Bone marrow (tissue), 2 donors: ENCODE data around the gene GPANK1.

ENCODE experiments used
- DNase-seq, 2 donors: peaks; one replicate each; lab custom pipeline; 2025; lab: John Stamatoyannopoulos, UW

The GPANK1 gene

DNA sequence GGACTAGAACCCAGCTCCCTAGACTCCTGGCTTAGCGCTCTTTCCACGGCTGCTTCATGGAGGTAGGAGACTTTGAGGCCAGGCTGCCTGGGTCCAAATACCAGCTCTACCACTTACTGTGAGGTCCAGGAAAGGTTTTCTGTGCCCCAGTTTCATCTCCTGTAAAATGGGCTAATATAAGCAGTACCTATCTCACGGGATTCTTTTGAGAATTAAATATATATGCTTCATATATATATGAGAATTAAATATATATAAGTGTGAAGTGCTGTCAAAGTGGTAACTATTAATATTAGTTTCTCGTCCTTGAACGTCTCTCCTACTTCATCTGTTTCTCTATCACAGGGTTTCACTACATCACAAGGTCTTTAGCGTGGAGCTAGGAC is 26.3 kb upstream of the GPANK1 start:
- DNase-seq = no peak

DNA sequence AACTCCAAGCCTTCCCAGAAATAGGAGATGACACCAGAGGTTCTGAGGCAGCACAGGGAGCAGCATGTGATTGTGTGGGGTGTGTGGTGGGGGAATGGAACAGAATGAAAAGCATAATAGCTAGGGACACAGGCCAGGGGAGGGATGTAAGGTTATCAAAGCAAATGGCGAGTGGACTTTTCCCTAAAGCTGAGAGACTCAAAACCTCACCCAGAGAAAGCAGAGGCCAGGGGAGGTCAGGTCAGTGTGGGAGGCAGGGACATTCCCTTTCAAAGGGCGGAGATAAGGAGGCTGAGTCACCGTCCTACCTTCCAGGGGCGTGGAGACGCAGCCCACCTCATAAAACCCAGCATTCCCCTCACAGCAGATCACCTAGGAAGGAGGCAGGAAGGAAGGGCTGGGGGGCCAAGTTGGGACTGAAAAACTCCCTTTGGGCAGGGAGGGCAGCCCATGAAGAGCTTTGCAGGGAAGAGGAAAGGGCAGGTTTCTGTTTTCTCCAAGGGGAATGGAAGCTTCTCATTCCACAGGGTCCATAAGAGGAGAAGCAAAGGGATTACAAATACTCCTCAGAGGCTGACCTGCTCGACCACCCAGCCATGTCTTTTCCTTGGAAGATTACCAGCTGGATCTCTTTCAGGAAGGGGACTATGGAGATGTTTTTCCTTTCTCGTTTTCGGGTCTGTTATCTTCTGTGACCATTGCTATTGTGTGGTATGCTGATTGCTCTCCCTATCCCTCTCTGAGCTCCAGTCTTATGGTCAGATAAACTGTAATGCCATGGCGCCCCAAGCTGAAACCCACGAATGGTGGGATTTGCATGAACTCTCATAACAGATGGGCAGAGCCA is 25.7 kb upstream of the GPANK1 start:
- DNase-seq = no peak

DNA sequence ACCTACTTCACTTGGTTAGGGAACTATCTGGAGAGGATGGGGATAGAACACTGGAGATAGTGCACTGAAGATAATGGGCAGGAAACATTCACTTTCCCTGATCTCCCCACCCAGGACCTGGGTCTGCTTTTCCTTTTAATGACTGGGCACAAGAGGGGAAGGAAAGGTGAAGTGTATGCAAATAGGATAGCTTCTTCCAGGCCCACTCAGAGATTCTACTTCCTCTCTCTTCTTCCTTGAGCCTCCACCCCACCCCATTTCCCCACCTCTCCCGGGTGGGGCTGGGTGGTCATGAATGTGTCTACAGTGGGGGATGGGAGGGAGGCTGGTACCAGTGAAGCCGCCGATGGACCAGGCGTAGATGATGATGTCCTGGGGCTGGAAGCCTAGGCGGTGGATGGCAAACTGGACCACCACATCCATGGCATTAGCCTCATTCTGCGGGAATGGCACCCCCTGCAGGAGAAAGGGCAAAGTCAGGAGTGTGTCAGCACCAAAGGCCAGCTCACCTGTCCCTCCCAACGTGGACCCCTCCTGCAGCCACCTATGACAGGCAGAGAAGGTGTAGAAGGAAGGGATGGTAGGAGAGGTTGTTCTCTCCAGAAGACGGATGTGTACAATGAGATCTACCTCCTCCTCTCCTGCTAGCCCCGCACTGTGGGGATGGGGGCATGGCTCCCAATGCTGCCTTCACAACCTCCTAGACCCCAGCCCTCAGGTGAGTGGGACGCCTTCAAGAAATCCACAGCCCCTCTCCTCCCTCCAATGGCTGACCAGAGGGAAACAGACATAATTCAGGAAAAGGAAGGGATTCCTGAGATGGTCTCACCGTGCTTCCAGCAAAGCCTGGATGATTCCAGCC is 24.7 kb upstream of the GPANK1 start:
- DNase-seq = no peak

DNA sequence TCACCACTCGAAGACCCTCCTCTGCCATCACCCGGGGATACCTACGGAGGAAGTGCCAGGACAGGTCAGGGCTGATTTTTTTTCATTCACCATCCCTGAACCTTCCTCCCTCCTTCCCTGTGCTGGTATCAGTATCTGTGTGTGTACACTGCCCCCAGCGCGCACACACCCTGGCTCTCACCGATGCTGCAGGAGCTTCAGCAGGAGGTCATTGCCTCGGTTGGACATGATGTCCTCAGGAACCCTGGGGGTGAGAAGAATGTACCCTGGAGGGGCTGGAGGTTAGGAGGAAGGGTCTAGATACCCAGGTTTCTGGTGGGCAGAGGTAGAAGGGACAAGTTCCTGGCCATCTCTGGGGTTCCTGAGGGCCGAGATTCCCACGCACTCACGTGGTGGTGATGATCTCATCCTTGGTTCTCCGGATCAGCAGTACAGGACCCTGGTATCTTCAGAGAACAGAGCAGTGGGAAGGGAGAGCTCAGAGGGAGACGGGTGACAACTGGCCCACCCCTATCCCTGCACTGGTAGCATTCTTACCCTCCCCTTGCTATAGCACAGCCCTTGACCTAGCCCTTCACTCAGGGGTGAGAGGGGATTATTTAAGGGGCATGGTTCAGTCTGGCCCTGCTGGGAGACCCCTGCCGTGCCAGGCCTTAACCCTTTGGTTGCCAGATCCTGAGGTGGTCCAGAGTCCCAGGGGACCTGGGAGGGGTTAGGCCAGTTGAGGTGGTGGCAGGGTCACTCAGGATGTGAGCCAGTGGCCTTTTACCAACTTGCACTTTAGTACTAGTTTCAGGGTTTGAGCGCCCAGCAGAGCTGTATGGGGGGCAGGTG is 23.3 kb upstream of the GPANK1 start:
- DNase-seq = no peak

DNA sequence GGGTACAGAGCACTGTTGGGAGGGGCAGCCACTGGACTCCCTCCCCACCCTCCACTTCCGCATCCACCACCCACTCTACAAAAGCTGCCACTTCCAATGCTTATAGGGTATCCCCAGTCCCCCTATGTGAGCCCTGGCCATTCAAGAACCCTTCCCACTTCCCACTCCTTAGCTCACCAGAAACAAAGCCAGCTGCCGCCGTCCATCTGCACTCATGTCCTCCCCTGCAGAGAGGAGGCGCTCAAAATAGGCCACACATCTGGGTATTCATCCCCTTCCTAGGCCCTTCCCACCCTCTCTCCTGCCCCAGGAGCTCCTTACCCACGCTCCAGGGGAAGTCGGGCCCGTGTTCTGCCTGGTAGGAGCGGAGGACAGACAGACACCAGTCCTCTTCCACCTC is 22.5 kb upstream of the GPANK1 start:
- DNase-seq = no peak

DNA sequence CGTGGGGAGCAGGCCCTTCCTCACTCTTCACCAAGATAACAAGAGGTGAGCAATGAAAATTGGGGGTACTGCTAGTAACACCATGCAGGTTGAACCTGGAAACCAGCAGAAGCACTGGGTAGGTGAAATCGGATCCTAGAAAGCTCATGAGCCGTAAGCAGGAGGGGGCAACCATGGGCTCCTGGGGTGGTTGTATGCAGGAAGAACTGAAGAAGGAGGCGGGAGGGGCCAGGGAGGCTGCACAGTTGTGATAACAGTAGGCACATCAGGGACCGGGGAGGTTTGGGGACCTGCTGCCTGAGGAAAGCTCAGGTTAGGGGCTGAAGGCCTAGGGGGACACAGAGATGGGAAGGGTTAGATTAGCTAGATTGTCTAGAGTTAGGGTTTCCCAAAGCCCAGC is 21.7 kb upstream of the GPANK1 start:
- no peak for DNase-seq

DNA sequence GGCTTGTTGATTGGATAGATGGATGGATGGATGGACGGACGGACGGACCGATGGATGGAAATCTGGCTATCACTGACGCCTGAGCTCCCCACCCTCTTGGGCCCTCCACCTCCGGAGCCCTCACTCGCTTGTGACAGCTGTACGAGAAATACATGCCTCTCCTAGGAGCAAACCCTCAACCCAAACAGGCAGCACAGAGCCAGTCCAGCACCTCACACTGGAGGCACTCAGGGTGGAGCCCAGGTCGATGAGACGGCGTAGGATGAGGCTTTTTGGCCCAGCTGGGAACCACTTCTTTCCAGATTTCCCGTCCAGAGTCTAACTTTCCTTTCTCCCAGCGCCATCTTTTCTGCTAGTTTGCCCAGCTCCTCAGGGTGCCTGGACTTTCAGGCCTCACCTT is 18.8 kb upstream of the GPANK1 start:
- no peak for DNase-seq

DNA sequence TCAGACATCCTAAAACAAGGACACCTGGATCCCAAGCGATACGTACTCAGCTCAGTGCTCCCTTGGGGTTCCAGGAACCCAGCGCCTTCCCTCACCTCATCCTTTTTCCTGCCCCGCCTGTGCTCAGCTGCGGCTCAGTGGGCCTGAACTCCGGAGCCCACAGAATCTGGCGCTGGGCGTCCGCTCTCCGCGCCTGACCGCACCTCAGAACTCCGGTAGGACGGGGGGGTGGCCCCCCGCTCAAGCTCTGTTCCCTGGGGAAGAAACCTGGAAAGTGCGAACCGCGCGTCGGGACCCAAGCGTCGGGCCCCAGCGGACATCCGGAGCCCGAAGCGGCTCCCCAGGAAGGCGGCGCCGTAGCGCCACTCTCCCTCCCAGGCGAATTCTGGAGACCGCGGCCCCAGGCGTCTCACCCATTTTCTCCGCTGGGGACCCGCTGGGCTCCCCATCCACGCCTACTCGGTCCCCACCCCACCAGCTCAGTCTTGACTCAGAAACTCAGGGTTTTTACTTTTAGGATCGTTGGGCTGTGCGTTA is 16.4 kb upstream of the GPANK1 start:
- DNase-seq = peak; percentile 22 to 49

DNA sequence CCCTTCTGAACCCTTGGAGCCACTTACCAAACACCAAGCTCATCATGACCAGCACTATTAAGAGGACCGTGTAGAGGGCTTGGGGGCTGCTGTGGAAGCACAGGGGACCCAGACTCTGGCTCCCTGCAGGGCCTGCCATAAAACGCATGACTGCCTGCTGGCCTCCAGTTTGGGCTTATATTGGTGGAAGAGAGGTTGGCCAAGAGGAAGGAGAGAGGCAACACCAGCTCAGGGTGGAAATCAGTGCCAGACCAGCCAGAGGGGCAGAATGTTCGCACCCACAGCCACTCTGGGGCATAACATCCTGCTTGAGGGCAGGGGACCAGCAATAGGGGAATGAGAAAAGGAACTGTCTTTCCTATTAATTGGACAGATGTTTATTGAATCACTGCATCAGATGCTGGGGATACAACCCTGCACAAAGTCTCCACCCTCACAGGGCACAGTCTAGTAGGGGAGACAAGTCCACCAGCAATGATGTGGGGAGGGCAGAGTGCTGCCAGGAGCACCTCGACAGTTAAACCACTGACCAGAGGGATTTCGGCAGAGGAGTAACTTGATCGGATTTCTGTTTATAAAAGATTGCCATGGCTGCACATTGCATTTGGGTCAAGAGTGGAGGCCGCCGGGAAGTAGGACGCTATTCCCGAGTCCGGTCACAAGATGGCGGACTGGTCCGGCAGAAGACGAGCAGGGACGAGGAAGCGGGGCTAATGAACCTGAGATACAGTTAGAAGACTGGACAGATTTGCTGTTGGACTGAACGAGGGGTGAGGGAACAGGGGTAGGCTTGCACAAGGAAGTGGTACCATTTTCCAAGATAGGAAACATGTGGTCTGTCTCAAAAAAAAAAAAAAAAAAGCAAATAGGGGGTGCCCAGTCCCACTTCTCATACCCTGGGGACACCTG is 15.7 kb upstream of the GPANK1 start, which contains the start of gene LY6G5C:
LY6G5C (minus strand) TSS at position 842 of the 909 bp plus-strand sequence; CDS start at position 148, 694 bp downstream.
- peak; percentile 36 to 59 for DNase-seq

DNA sequence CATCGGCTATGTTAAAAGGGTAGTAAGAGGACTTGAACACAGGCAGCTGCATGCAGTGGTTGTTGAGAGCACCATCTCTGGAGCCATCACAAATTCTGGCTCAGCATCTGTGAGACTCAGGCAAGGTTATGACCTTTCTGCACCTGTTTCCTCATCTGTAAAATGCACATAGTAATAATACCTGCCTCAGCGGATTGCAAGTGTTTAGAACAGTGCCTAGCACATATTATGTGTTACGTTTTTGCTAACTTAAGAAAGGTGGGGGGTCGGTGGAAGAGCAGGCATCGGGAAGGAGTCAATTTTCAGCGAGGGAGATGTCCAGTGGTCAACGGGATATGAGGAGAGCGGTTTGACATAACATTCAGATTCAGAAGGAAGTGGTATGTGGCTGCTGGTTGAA is 13.2 kb upstream of the GPANK1 start:
- DNase-seq = no peak

DNA sequence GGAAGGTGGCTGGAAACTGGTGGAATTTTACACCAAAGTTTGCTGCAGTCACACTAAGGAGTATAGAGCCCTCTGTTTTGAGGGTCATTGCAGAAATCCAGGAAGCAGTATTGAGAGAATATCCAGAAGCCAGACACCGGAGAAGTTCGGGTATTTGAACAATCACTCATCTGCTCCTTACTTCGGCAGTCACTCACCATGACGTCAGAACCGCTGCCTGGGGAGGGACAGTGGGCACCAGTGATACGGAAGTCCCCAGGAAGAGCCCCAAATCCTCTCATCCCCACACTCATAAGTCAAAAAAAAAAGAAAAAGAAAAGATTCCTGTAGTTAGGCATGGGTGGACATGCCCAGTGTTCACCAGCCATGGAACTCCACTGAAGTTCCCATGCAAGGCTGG is 12.1 kb upstream of the GPANK1 start:
- DNase-seq = no peak

DNA sequence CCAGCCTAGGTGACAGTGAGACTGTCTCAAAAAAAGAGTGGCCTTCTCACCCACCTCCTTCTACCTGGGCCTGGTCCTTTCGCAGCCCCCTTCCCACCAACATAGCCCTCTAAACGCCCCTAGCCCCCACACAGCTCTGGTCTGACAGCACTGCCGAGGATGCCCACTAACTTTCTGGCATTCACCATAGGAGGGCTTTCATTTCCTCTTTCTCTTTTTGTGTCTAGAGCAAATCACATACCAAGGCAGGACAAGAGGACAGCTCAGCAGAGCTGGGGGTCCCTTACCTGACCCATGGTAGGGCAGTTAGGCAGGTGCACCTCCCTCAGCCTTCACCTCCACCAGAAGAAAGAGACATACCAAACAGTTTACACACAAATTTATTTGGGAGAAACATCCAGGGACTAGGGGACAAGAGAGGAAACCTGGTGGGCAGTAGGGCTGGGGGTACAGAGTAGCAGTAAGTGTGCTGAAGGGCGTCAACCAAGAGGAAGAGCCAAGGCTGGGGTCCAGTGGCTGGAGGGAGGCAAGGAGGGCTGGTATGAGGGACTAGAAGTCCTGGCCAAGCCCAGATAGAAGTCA is 11.6 kb upstream of the GPANK1 start:
- no peak for DNase-seq

DNA sequence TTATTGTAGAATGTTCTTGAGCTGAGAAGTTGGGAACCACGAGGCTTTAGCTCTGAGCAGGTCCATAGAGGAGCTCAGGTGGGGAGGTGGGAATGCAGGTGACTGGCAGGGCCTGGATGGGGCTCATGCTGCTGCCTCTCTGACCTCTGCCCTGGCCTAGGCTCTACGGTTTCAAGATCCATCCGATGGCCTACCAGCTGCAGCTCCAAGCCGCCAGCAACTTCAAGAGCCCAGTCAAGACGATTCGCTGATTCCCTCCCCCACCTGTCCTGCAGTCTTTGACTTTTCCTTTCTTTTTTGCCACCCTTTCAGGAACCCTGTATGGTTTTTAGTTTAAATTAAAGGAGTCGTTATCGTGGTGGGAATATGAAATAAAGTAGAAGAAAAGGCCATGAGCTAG is 4.9 kb upstream of the GPANK1 start, which contains the start of gene LY6G5B:
LY6G5B (plus strand) TSS at position 301 of the 400 bp plus-strand sequence. CDS start 975 bp downstream, outside the sequence.
- DNase-seq = no peak

DNA sequence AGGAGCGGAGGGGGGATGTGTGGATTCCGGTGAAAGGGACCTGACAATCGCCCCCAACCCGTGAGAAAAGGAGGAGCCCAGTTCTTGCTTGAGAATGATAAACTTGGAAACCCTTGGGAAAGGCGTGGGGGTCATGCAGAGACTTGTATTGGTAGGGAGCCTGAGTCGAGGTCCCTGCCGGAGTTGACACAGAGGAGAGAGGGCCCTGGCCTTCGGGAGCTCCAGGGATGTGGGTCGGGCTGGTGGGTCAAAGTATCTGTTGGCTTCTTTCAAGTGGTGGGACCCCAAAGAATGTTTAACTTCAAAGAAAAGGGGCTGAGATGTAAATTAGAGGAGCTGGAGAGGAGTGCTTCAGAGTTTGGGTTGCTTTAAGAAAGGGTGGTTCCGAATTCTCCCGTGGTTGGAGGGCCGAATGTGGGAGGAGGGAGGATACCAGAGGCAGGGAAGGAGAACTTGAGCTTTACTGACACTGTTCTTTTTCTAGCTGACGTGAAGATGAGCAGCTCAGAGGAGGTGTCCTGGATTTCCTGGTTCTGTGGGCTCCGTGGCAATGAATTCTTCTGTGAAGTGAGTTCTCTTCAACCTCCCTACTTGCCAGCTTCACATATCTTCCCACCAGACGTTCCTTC is 1.7 kb upstream of the GPANK1 start:
- no peak for DNase-seq

DNA sequence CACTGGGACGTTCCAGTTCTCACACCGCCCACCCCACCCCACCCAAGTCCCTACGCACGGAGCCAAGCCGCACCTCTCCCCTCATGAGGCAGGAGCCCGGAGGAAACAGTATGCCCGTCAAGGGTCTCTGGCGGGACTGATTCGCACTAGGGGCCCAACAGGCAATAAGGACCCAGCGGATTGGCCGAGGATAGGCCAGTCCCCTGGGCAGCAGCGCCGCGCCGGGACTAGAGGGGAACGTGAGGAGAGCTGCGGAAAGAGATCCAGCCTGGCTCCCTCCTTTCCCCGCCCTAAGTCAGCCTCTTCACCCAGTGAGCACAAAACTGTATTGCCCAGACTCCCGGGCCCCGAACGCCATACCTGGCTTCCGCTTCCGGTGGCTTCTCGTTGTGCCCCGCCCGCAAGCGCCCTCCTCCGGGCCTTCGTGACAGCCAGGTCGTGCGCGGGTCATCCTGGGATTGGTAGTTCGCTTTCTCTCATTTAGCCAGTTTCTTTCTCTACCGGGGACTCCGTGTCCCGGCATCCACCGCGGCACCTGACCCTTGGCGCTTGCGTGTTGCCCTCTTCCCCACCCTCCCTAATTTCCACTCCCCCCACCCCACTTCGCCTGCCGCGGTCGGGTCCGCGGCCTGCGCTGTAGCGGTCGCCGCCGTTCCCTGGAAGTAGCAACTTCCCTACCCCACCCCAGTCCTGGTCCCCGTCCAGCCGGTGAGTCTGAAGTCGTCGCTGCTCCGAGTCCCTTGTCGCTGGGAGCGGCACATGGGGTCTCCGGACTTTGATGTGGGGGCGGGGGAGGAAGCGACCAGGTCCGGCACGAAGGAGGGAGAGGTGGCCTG is 922 bp upstream of the GPANK1 start, which contains the start of gene CSNK2B:
CSNK2B (plus strand) TSS at position 580 of the 836 bp plus-strand sequence. CDS start 752 bp downstream, outside the sequence.
- peak; percentile 96 for DNase-seq

DNA sequence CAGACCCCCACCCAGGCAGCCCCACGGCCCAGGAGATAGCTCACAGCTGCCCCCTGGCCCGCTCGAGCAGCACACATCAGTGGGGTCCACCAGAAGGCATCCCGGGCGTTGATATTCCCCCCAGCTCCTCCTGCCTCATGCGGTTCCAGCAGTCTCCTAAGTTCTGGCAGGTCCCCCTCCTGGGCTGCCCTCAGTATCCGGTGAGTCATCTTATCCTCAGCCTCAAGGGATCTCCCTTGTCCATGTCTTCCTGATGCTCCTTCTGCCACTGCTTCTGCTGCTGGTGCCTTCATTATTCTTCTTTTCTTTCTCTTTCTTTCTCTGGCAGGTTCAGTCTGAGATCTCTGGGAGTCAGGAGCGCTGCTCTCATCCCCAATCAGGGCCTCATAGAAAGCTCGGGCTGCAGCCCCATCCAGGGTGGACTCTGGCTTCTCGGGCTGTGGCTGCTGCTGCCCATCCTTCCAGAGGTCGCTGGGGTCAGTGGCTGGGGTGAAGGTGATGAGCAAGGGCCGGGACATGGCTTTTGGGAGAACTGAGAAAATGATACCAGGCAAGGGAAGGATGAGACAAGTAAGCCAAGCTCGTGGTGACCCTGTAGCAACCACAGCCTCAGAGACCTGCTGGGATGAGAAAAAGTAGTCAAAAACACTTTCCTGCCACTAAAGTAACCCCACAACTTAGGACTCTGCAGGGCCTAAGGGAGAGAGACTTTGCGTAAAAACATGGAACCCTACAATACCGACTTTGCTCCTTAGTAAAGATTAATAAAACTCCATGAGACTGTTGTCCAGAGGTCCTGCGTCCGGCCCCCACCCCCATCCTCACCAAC is 622 bp downstream of the GPANK1 start:
- no peak for DNase-seq

DNA sequence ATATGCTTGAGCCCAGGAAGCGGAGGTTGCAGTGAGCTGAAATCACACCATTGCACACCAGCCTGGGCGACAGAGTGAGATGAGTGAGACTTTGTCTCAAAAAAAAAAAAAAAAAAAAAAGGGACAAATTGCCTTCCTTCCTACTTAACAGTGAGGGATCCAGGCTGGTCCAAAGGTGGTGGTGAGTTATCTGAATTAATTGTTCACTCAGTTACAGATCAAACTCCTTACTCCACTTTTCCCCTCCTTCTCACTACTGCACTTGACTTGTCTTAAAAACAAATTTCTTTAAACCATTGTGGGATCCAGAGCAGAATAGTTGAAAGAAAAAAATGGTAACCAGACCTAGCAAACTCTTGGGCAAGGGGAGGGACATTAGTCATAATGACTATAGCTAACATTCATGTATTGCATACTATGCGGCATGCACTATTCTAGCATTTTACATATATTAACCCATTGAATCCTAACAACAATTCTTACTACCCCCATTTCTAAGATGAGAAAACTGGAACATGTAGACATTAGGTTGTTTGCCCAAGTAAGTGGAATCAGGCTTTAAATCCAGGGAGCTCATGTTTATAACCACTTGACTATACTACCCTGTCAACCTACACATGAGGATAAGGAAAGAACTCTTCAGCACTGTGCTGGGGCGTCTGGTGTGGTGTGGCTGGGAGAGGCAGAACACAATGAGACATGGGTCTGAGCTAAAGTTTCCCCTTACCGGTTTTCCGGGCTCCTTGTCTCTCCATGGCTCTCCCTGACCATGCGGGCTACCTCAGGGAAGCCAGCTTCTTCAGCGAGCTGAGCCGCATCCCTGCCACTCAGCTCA is 1.5 kb downstream of the GPANK1 start:
- no peak for DNase-seq
